H1 (cell line): ENCODE data around the gene HBM. TPM values are rescaled to one million over a fixed set of nuclear protein-coding genes. Genes with fewer than 3 reads are reported as not detected.
A peak's percentile ranks its signal among the peaks of the same experiment; 100 is the strongest.

Experiments
- BACH1 ChIP-seq: IDR thresholded peaks from 2 replicates; pipeline ENCODE4 v1.6.1; 2012; ENCODE audit warnings: low read length, improper control_type of control experiment
- CBX8 ChIP-seq: fragments of 300-800, 300-1000 bp; sonication (generic); IDR thresholded peaks from 2 replicates; pipeline ENCODE4 v1.7.1; 2016; ENCODE audit warnings: low read depth, low read length, borderline replicate concordance
- CEBPB ChIP-seq: IDR thresholded peaks from 2 replicates; pipeline ENCODE4 v1.6.1; 2012; ENCODE audit warnings: low read depth, low read length
- CHD1 ChIP-seq: IDR thresholded peaks from 2 replicates; pipeline ENCODE4 v1.6.1; 2012; ENCODE audit warnings: low read depth, low read length, improper control_type of control experiment
- EGR1 ChIP-seq: IDR thresholded peaks from 2 replicates; pipeline ENCODE4 v1.6.1; 2011; ENCODE audit warnings: low read depth, low read length, borderline replicate concordance
- EP300 ChIP-seq, 2 experiments: IDR thresholded peaks; 1 replicate in 1 of 2; 2 replicates in 1 of 2; pipeline ENCODE4 v1.6.1; 2011 to 2012; ENCODE audit warnings: low read depth in 2 of 2, low read length in 2 of 2, mild to moderate bottlenecking in 2 of 2, borderline replicate concordance in 1 of 2, inconsistent platforms in 1 of 2, moderate library complexity in 1 of 2
- FOSL1 ChIP-seq: IDR thresholded peaks from 2 replicates; pipeline ENCODE4 v1.6.1; 2011; ENCODE audit warnings: mild to moderate bottlenecking, low read depth, low read length, moderate library complexity; ENCODE audit not compliant: insufficient read depth
- GABPA ChIP-seq: IDR thresholded peaks from 2 replicates; pipeline ENCODE4 v1.6.1; 2011; ENCODE audit warnings: mild to moderate bottlenecking, low read length, moderate library complexity, borderline replicate concordance; ENCODE audit not compliant: insufficient read depth
- HDAC6 ChIP-seq: IDR thresholded peaks from one replicate; pipeline ENCODE4 v1.7.1; 2012; ENCODE audit warnings: low read depth, mild to moderate bottlenecking, inconsistent platforms, low read length, moderate library complexity
- MAFK ChIP-seq: IDR thresholded peaks from 2 replicates; pipeline ENCODE4 v1.6.1; 2012; ENCODE audit warnings: low read depth, mild to moderate bottlenecking, improper control_type of control experiment, low read length
- SIX5 ChIP-seq: IDR thresholded peaks from 2 replicates; pipeline ENCODE4 v1.6.1; 2011; ENCODE audit warnings: mild to moderate bottlenecking, low read depth, low read length
- SP1 ChIP-seq: IDR thresholded peaks from 2 replicates; pipeline ENCODE4 v1.6.1; 2011; ENCODE audit warnings: low read depth, low read length
- TAF1 ChIP-seq: IDR thresholded peaks from 2 replicates; pipeline ENCODE4 v1.6.1; 2011; ENCODE audit warnings: mild to moderate bottlenecking, low read depth, low read length
- TBP ChIP-seq: IDR thresholded peaks from 2 replicates; pipeline ENCODE4 v1.6.1; 2011; ENCODE audit warnings: low read depth, low read length, improper control_type of control experiment
- TCF12 ChIP-seq: IDR thresholded peaks from 2 replicates; pipeline ENCODE4 v1.6.1; 2011; ENCODE audit warnings: low read depth, mild to moderate bottlenecking, low read length
- ZNF274 ChIP-seq: IDR thresholded peaks from 2 replicates; pipeline ENCODE4 v1.7.0; 2012; ENCODE audit warnings: low read length, borderline replicate concordance; ENCODE audit errors: extremely low read depth
- polyA plus RNA-seq, 7 experiments: library from polyadenylated mRNA; depleted of rRNA in 3 of 7; stranded (reverse) in 5 of 7; unstranded in 2 of 7; fragments of >200 nt in 5 of 7; fragments of 200-250 nt in 2 of 7; gene quantifications; 1 replicate in 5 of 7; 2 replicates in 1 of 7; 4 replicates in 1 of 7; pipeline versions ENCODE4 v1.2.1 to v1.2.3, GENCODE V29; 2011 to 2013; ENCODE audit warnings: missing spikeins in 2 of 7, mixed read lengths in 2 of 7
- total RNA-seq: library from RNA; stranded (reverse); fragmentation: NEBNext Ultra II Directional; extraction: Animal tissue kit (Norgen Biotek cat#: 25700); gene quantifications from 2 replicates; pipeline ENCODE4 v1.2.1, GENCODE V29; 2021
- TF ChIP-seq, protein P1 (sequence below): IDR thresholded peaks from 2 replicates; pipeline ENCODE4 v1.6.1; 2012; ENCODE audit warnings: low read length, inconsistent platforms
- TF ChIP-seq, protein P2 (sequence below): IDR thresholded peaks from 2 replicates; pipeline ENCODE4 v1.6.1; 2012; ENCODE audit warnings: inconsistent platforms
- TF ChIP-seq, protein P3 (sequence below), 3 experiments: IDR thresholded peaks; 1 replicate in 2 of 3; 2 replicates in 1 of 3; pipeline versions ENCODE4 v1.5.1 to v1.6.1; 2011; ENCODE audit warnings: low read length in 3 of 3, mild to moderate bottlenecking in 3 of 3, inconsistent platforms in 2 of 3, low read depth in 1 of 3, moderate library complexity in 1 of 3; ENCODE audit not compliant: insufficient read depth in 1 of 3; ENCODE audit errors: control extremely low read depth in 1 of 3

Gene HBM
- total and polyA plus RNA-seq, 2 of the 8 experiments (the other 6 are each of a cell fraction or from before 2014, with no cell fraction given) = 0.88 TPM; not detected in 1

DNA sequence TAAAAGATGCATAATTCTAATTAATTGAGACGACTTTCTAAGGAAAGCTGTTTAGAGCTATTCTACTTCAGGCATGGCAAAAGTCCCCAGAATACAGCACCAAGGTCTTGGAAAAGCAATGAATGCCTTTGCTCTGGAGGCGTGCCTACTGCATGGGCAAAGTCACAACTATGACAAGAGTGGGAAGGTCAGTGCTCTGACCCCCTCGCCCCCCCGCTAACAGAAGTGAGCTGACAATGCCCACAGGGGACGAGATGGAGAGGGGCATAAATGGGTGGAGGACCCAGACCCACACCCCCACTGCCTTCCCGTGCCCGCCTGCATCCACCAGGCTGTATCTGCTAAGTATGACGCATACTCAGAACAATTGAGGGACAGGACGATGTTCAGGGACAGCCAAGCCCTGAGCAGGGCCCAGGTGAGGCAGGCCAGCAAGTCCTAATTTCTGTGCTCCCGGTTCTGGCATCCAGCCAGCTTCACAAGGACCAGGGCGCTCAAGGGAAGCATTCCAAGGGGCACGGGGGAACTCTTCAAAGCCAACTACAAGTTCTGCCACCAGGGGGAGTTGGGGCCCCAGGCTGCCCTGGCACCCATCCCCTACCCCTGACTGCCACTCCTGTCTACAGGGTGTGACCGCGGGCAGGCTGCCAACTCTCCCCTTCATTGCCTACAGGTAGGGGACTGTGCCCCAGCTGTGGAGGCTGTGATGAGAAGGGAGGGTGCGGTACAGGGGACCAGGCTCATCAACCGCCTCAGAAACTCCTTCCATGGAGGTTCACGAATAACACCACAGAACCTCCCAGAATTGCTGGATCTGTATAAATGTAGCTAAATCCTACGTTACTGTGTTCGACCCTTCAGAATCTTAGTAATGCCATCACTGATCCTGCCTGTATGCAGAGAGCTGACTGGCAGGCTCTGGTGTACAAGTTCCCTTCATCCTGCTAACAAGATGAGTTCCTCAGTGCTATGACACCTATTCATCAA lies 48.1 kb upstream of the HBM start (continued):
- TF ChIP-seq, protein P1, sequence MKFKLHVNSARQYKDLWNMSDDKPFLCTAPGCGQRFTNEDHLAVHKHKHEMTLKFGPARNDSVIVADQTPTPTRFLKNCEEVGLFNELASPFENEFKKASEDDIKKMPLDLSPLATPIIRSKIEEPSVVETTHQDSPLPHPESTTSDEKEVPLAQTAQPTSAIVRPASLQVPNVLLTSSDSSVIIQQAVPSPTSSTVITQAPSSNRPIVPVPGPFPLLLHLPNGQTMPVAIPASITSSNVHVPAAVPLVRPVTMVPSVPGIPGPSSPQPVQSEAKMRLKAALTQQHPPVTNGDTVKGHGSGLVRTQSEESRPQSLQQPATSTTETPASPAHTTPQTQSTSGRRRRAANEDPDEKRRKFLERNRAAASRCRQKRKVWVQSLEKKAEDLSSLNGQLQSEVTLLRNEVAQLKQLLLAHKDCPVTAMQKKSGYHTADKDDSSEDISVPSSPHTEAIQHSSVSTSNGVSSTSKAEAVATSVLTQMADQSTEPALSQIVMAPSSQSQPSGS = no peak
- TF ChIP-seq, protein P2, sequence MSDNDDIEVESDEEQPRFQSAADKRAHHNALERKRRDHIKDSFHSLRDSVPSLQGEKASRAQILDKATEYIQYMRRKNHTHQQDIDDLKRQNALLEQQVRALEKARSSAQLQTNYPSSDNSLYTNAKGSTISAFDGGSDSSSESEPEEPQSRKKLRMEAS = no peak
- no peak for TF ChIP-seq EP300 (IDR thresholded peaks at IDR 0.05; ENCODE audit: borderline replicate concordance in 1 of 2, low read depth in 2 of 2, low read length in 2 of 2)
- no peak for TF ChIP-seq MAFK
- no peak for TF ChIP-seq SIX5
- no peak for TF ChIP-seq CBX8
- TF ChIP-seq GABPA = peak; percentile 78; the same call in 1 of the 2 replicates
- TF ChIP-seq HDAC6 = no peak
- no peak for TF ChIP-seq TBP
- no peak for TF ChIP-seq SP1
- TF ChIP-seq CHD1 = no peak
- no peak for TF ChIP-seq EGR1
- TF ChIP-seq ZNF274 = no peak
- TF ChIP-seq FOSL1 = no peak
- TF ChIP-seq TCF12 = no peak
- TF ChIP-seq CEBPB = no peak
- no peak for TF ChIP-seq BACH1
- TF ChIP-seq, protein P3, sequence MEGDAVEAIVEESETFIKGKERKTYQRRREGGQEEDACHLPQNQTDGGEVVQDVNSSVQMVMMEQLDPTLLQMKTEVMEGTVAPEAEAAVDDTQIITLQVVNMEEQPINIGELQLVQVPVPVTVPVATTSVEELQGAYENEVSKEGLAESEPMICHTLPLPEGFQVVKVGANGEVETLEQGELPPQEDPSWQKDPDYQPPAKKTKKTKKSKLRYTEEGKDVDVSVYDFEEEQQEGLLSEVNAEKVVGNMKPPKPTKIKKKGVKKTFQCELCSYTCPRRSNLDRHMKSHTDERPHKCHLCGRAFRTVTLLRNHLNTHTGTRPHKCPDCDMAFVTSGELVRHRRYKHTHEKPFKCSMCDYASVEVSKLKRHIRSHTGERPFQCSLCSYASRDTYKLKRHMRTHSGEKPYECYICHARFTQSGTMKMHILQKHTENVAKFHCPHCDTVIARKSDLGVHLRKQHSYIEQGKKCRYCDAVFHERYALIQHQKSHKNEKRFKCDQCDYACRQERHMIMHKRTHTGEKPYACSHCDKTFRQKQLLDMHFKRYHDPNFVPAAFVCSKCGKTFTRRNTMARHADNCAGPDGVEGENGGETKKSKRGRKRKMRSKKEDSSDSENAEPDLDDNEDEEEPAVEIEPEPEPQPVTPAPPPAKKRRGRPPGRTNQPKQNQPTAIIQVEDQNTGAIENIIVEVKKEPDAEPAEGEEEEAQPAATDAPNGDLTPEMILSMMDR (IDR thresholded peaks at IDR 0.05; ENCODE audit: control extremely low read depth in 1 of 3, insufficient read depth in 1 of 3, low read depth in 1 of 3, low read length in 3 of 3) = peak; percentile 89 to 90 (median 89)
- no peak for TF ChIP-seq TAF1
